Panc1 (cell line): ENCODE results near the gene NSMCE3. TPM values are rescaled to one million over a fixed set of nuclear protein-coding genes. Genes with fewer than 3 reads are reported as not detected.
"Not testable (repeated sequence)": the region's sequence is repeated elsewhere in the genome, so short reads cannot be mapped to it uniquely, and the experiment has no call there.

Experiments used
- ATAC-seq: fragments of 200-7000 bp; cut with Tn5 transposase; 2 replicates; pipeline ENCODE4 v1.9.1; 2020; ENCODE audit warnings: mild to moderate bottlenecking, moderate library complexity
- BruUV-seq: library from RNA; stranded (reverse); fragments of 400-500 nt; replicated peaks from 2 replicates; lab custom pipeline; 2021; lab: Mats Ljungman, UMichigan
- CTCF ChIA-PET: fragments of 300-600 bp; sonication (Branson Sonifier 250); formaldehyde crosslinking; loops from one replicate; lab custom pipeline; 2022; ENCODE audit warnings: antibody characterized with exemption; lab: Charles Lee
- POLR2A ChIA-PET: fragments of 300-600 bp; sonication (Branson Sonifier 250); formaldehyde crosslinking; loops from one replicate; lab custom pipeline; 2022; ENCODE audit warnings: antibody characterized with exemption; lab: Charles Lee
- DNase-seq: peaks from one replicate; pipeline ENCODE4 v3.0.0-alpha.2; 2010; ENCODE audit warnings: low read depth, low spot score
- H3K27ac ChIP-seq: 2 replicates; pipeline ENCODE4 v1.5.1; 2011; ENCODE audit warnings: mild to moderate bottlenecking, low read length, inconsistent platforms
- H3K27me3 ChIP-seq: fragments of 200-500 bp; sonication (Bioruptor generic); 2 replicates; pipeline ENCODE4 v1.6.0; 2014; ENCODE audit warnings: low read length, inconsistent platforms; ENCODE audit not compliant: control insufficient read depth, insufficient read depth
- H3K36me3 ChIP-seq: fragments of 200-500 bp; sonication (Bioruptor generic); 2 replicates; pipeline ENCODE4 v1.5.1; 2014; ENCODE audit warnings: inconsistent platforms, mild to moderate bottlenecking, low read length, moderate library complexity; ENCODE audit not compliant: control insufficient read depth, insufficient read depth
- H3K4me1 ChIP-seq: 2 replicates; pipeline ENCODE4 v1.5.1; 2011; ENCODE audit warnings: inconsistent platforms, mild to moderate bottlenecking, low read length, moderate library complexity; ENCODE audit not compliant: control insufficient read depth, insufficient read depth
- H3K4me3 ChIP-seq, 2 experiments: 2 replicates each; pipeline ENCODE4 v1.5.1; 2011 to 2012; ENCODE audit warnings: low read depth in 2 of 2, low read length in 2 of 2, mild to moderate bottlenecking in 2 of 2, inconsistent platforms in 1 of 2, moderate library complexity in 1 of 2
- H3K9me3 ChIP-seq: fragments of 200-500 bp; sonication (Bioruptor generic); 2 replicates; pipeline ENCODE4 v1.5.1; 2014; ENCODE audit warnings: low read depth, mild to moderate bottlenecking, inconsistent platforms, low read length, moderate library complexity; ENCODE audit not compliant: control insufficient read depth, insufficient read depth
- CTCF ChIP-seq: fragments of 450-650 bp; IDR thresholded peaks from 2 replicates; pipeline ENCODE4 v1.5.1; 2017; ENCODE audit warnings: mild to moderate bottlenecking
- POLR2AphosphoS5 ChIP-seq: IDR thresholded peaks from 2 replicates; pipeline ENCODE4 v1.6.1; 2012; ENCODE audit warnings: mild to moderate bottlenecking, low read depth, low read length, moderate library complexity
- SIN3A ChIP-seq: IDR thresholded peaks from 2 replicates; pipeline ENCODE4 v1.6.1; 2012; ENCODE audit warnings: low read depth, mild to moderate bottlenecking, low read length, moderate library complexity, borderline replicate concordance; ENCODE audit not compliant: insufficient read depth
- TCF7L2 ChIP-seq: IDR thresholded peaks from 2 replicates; pipeline ENCODE4 v1.6.1; 2011; ENCODE audit warnings: mild to moderate bottlenecking, low read depth, low read length, inconsistent platforms
- in situ Hi-C: cut with HindIII; loops from 2 replicates; pipeline ENCODE4 v1.10.0; 2016; ENCODE audit warnings: low sequenced_read_pairs, low pct_unique_long_range_greater_than_20kb
- intact Hi-C: fragments of 100-400 bp; cut with micrococcal nuclease; formaldehyde crosslinking; loops from one replicate; pipeline ENCODE4 v1.10.0; 2022; ENCODE audit not compliant: unreplicated experiment
- total RNA-seq: library from RNA; stranded (reverse); gene quantifications from one replicate; pipeline ENCODE4 v1.2.1, GENCODE V29; 2021; ENCODE audit not compliant: unreplicated experiment
- TF ChIP-seq, protein P1 (sequence below), 2 experiments: IDR thresholded peaks; 2 replicates each; pipeline ENCODE4 v1.6.1; 2011 to 2012; ENCODE audit warnings: low read depth in 2 of 2, control low read depth in 1 of 2, low read length in 1 of 2, mild to moderate bottlenecking in 1 of 2, moderate library complexity in 1 of 2; ENCODE audit not compliant: insufficient read depth in 1 of 2

The NSMCE3 gene
- total RNA-seq, 1 experiment from 2014 or later: 5.5 TPM

DNA sequence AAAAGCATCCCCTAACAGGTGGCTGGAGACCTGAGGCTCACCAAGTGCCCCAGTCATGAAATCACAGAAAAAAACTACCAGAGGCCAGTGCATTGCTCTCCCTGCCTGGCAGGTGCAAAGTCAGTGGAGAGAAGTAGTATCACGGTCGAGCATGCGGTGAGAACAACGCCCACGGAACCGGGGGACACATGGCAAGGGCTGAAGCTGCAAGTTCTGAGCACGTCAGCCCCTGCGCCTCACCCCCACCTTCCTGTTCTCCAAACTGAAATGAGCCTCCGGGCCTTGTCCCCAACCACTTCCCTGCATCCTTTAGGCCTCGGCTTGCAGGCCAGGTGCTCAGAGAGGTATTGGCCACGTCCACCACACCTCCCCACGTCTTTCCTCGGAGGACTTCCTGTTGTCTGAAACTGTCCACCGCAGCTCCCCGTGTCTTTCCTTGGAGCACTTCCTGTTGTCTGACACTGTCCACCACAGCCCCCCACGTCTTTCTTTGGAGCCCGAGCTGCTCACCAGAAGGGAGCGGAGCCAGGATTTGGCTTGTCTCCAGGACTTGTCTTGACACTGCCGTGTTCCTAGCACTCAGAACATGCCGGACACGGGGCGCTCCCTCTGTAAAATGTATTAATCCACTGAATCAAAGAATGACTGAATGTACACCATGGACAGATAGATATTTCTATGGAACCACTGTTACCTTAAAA, 43.9 kb downstream of the NSMCE3 start:
- Histone ChIP-seq H3K9me3 (no peaks in the 10 kb centered on the region), H3K27ac (no peak overlapping the region), H3K4me3 (no peak overlapping the region), H3K4me1 (no peaks in the 10 kb centered on the region), H3K27me3 (peaks cover 9% of the 10 kb centered on the region), H3K36me3 (no peaks in the 10 kb centered on the region)
- DNase-seq: no peak
- TF ChIP-seq SIN3A (no peak), POLR2AphosphoS5 (no peak), TCF7L2 (no peak), CTCF (no peak)
- TF ChIP-seq, protein P1, sequence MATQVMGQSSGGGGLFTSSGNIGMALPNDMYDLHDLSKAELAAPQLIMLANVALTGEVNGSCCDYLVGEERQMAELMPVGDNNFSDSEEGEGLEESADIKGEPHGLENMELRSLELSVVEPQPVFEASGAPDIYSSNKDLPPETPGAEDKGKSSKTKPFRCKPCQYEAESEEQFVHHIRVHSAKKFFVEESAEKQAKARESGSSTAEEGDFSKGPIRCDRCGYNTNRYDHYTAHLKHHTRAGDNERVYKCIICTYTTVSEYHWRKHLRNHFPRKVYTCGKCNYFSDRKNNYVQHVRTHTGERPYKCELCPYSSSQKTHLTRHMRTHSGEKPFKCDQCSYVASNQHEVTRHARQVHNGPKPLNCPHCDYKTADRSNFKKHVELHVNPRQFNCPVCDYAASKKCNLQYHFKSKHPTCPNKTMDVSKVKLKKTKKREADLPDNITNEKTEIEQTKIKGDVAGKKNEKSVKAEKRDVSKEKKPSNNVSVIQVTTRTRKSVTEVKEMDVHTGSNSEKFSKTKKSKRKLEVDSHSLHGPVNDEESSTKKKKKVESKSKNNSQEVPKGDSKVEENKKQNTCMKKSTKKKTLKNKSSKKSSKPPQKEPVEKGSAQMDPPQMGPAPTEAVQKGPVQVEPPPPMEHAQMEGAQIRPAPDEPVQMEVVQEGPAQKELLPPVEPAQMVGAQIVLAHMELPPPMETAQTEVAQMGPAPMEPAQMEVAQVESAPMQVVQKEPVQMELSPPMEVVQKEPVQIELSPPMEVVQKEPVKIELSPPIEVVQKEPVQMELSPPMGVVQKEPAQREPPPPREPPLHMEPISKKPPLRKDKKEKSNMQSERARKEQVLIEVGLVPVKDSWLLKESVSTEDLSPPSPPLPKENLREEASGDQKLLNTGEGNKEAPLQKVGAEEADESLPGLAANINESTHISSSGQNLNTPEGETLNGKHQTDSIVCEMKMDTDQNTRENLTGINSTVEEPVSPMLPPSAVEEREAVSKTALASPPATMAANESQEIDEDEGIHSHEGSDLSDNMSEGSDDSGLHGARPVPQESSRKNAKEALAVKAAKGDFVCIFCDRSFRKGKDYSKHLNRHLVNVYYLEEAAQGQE (IDR thresholded peaks at IDR 0.05; ENCODE audit: insufficient read depth in 1 of 2, low read depth in 2 of 2, low read length in 1 of 2): no peak
- in situ Hi-C loops: no loop called here
- intact Hi-C loops: no loop called here
- ATAC-seq: no peak
- ChIA-PET CTCF (no interaction called here), POLR2A (no interaction called here)
- no TSS peak for BruUV-seq

DNA sequence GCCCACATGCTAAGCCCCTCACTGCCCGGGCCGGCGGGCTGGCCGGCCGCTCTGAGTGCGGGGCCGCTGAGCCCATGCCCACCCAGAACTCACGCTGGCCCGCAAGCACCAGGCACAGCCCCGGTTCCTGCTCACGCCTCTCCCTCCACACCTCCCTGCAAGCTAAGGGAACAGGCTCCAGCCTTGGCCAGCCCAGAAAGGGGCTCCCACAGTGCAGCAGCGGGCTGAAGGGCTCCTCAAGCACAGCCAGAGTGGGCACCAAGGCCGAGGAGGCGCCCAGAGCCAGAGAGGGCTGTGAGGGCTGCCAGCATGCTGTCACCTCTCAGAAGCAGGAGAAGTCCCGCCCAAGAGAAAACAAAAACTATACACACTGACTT, 44.6 kb downstream of the NSMCE3 start:
- in situ Hi-C loops, H3K27ac ChIP-seq, POLR2A ChIA-PET, H3K4me3 ChIP-seq, ATAC-seq, H3K4me1 ChIP-seq, intact Hi-C loops, BruUV-seq, H3K9me3 ChIP-seq, DNase-seq, H3K27me3 ChIP-seq, H3K36me3 ChIP-seq, CTCF ChIA-PET: not testable (repeated sequence)

GRCh38 chr15:29224235-29224986, 45.2 kb downstream of the NSMCE3 start:
- H3K4me3 ChIP-seq, ATAC-seq, POLR2A ChIA-PET, BruUV-seq, in situ Hi-C loops, H3K4me1 ChIP-seq, H3K36me3 ChIP-seq, intact Hi-C loops, H3K27me3 ChIP-seq, H3K9me3 ChIP-seq, H3K27ac ChIP-seq, DNase-seq: not testable (repeated sequence)
- CTCF ChIA-PET: interaction anchor here (0.6 kb wide), 2 partner anchors 84 to 234 kb away, joined by 3 to 4 read pairs; no protein-coding TSS in a partner anchor
